GM19351 (cell line): Measurements from ENCODE around the gene PEA15.

Experiments
- ATAC-seq: cut with Tn5 transposase; IDR thresholded peaks from one replicate; pipeline ENCODE4 v1.9.1; 2021; ENCODE audit warnings: mild to moderate bottlenecking, moderate library complexity; ENCODE audit not compliant: unreplicated experiment

PEA15 gene, protein sequence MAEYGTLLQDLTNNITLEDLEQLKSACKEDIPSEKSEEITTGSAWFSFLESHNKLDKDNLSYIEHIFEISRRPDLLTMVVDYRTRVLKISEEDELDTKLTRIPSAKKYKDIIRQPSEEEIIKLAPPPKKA

DNA sequence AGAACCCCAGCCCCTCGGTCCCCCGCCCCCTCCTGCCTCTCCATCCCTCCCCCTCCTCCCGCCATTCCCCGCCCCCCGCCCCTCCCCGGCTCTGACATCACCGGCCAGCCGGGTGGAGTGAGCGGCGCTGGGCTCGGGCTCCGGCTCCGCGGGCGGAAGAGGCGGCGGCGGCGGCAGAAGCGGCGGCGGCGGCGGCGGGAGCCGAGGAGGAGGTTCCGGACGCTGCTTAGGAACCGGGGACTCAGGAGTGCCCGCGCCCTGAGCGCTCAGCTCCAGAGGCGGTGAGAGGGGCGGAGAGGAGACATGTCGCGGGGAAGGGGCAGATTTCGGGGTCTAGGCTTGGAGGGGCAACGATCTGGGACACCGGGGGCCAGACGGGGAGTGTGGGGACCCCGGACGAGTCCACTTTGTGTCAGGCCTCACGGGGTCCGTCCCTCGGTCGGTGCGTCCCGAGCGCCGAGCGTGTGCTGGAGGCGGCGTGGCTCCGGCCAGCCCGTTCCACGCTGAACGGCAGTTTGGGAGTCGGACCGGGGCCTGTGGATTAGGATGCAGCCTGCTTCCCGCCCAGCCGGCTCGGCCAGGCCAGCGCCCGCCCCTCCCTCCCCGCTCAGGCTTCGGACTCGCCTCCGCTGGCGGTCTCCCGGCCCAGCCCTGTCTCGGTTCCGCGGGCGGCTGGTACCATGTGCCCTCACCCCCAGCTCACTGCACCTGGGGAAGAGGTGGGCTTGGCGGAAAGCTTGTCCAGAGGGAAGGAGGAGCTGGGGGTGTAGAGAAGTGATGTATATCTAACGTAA, at the start of gene PEA15:
Gene PEA15, plus strand, starts transcription at position 143 of the 794 bp plus-strand sequence. CDS start 6,161 bp downstream, outside the sequence.
- peak; percentile 46 for ATAC-seq

- ATAC-seq = no peak
Measured at GRCh38 chr1:160156361-160156760, 48.8 kb upstream of the PEA15 start.

DNA sequence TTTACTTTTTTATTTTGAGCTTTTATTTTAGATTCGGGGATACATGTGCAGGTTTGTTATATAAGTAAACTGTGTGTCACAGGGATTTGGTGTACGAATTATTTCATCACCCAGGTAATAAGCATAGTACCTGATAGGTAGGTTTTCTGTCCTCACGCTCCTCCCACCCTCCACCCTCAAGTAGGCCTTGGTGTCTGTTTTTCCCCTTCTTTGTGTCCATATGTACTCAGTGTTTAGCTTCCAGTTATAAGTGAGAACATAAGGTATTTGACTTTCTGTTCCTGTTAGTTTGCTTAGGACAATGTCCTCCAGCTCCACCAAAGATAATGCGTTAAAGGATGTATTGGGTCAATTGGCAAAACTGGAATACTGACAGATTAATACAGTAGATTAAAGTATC, 48.0 kb upstream of the PEA15 start:
- no peak for ATAC-seq

DNA sequence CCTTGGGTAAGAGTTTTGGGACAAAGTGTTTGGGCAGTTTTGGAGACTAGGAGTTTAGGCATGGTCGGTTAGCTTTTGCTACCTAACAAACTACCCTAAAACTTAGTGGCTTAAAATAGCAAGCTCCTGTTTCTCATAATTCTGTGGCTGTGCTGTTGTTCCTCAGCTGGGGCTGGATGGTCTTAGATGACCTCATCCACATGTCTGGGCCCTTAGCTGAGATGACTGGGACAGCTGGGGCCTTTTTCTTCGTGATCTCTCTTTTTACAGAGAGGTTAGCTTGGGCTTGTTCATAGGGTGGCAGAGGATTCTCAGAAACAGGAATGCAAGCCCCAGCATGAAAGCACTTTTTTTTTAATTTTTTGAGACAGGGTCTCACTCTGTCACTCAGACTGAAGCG, 47.2 kb upstream of the PEA15 start:
- no peak for ATAC-seq

DNA sequence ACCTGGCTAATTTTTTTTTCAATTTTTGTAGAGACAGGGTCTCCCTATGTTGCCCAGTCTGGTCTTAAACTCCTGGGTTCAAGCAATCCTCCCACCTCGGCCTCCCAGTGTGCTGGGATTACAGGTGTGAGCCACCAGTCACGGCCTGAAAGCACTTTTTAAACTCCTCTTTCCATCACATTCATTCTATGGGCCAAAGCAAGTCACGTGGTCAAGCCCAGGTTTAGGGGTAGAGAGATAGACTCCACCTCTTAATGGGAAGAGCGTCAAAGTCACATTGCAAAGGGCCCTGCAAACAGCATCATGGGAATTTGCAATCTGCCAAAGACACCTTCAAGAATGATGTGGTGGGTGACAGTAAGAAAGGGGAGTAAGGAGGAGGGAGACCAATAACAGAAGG, 46.6 kb upstream of the PEA15 start:
- no peak for ATAC-seq

DNA sequence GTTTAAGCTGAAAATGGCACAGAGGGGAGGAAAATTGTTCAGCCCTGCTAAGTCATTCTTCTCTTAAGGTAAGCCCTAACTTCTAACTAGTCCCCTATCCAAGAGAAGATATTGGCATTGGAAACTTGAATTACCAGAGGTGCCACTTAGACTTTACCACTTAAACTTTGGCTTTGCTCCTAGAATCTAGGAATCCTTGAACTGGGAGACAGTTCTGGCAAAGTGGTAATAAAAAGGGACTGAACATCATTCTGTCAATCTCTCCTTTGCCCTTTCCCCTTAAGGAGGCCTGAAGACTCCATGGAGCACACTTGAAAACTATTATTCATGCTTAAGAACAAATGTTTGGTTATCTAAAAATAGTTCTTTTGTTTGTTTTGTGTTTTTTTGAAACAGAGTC, 45.3 kb upstream of the PEA15 start:
- ATAC-seq = no peak

- ATAC-seq = peak; percentile 62
Measured at GRCh38 chr1:160161965-160162705, 43.0 kb upstream of the PEA15 start.

GRCh38 chr1:160162931-160163330, 42.3 kb upstream of the PEA15 start:
- no peak for ATAC-seq

DNA sequence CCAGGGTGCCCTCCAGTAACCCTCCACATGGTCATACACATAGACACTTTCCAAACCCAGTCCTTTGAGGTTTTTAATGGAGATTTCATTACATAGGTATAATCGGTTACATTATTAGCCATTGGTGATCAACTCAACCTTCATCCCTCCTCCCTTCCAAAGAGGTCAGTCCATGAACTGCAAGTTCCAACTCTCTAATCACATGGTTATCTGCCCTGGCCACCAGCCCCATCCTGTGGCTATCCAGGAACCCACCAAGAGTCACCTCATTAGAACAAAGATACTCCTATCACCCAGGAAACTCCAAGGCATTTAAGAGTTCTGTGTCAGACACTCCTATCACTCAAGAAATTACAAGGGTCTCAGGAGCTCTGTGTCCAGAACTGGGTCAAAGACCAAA, 41.6 kb upstream of the PEA15 start:
- ATAC-seq = no peak

GRCh38 chr1:160164121-160164520, 41.1 kb upstream of the PEA15 start:
- no peak for ATAC-seq

DNA sequence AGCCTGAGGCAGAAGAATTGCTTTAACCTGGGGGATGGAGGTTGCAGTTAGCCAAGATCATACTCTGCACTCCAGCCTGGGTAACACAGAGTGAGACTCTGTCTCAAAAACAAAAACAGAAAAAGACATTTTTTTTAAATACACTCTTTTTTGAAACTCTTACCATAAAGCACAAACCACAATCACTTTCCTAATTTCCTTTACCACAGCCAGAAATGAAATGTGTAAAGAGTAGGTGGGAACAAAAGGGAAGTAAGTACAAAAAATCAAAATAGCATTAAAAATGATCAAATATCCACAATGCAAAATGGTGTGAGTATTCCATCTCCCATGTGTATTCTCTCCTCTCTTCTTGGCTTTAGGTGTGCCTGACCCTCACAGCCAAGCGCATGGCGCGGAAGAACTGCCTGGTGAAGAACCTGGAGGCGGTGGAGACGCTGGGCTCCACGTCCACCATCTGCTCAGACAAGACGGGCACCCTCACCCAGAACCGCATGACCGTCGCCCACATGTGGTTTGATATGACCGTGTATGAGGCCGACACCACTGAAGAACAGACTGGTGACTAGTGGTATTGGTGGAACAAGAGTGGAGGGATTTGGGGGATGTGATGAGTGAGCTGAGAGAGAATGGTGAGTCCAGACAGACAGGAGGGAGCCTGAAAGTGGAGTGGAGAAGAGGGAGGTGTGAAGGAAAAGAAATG, 38.9 kb upstream of the PEA15 start:
- no peak for ATAC-seq

- ATAC-seq = no peak
Measured at GRCh38 chr1:160167056-160167455, 38.1 kb upstream of the PEA15 start.

GRCh38 chr1:160167580-160167979, 37.6 kb upstream of the PEA15 start:
- ATAC-seq = no peak

DNA sequence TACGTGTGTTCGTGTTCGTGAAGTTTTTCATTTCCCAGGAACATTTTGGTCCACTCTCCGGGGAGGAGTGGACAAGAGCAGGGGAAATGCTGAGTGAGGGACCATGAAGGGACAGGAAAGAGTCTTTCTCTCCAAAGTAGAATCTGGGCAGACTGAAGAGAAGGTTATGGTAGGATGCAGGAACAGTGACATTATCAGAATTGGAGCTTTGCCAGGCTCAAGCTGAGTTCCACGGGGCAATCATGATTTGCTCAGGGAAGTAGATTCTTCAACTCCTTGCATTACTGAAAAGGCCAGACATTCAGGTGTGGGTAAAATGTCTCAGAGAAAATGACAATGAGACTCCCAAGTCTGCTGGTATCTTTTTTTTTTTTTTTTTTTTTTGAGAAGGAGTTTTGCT, 37.2 kb upstream of the PEA15 start:
- no peak for ATAC-seq

DNA sequence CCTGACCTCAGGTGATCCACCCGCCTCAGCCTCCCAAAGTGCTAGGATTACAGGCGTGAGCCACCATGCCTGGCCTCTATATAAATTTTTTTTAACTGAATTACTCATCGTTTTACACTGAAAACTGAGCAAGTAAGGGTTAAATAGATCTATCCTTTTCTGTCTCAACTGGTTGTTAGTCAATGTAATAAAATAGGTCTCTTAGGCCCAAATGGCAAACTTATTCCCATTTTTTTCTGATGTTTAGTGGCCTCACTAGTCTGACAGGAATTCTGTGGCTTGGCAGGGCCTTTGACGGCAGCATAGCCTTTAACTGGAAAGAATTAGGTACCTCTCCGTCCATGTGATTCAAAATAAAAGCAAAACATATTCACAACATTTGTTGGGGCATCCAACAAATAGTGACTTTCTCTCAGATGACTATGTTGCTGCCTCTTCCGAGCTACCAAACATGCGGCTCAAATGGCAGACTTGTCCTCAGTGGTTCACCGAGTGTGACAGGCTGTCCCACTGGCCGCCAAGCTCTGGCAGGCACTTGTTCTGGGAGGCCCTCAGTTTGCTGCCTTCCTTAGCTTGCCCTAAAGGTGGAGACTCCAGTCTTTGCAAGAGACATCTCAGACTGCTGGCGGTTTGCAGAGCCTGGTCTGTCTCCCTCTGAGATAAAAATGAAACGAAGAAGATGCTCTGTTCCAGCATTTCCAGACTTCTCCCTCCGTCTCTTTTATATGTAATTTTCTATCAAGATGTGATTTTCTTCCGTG, 36.4 kb upstream of the PEA15 start:
- no peak for ATAC-seq

GRCh38 chr1:160169553-160170399, 35.4 kb upstream of the PEA15 start:
- peak; percentile 54 for ATAC-seq

- no peak for ATAC-seq
Measured at GRCh38 chr1:160171354-160171753, 33.8 kb upstream of the PEA15 start.

DNA sequence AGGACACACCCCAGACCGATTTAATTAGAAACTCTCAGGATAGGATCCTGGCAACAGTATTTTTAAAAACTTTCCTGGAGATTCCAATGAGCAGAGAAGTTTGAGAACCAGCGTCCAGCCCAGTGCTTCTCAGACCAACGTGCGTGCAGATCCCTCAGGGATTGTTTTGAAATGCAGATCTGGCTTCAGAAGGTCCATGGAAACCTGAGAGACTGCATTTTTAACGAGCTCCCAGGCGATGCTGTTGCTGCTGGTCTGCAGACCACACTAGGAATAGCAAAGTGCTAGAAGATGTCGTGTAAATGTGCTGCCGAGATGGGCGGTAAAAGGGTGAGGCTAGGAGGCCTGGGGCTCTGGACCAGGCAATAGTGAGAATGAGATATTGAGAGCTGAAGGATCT, 33.2 kb upstream of the PEA15 start:
- no peak for ATAC-seq

DNA sequence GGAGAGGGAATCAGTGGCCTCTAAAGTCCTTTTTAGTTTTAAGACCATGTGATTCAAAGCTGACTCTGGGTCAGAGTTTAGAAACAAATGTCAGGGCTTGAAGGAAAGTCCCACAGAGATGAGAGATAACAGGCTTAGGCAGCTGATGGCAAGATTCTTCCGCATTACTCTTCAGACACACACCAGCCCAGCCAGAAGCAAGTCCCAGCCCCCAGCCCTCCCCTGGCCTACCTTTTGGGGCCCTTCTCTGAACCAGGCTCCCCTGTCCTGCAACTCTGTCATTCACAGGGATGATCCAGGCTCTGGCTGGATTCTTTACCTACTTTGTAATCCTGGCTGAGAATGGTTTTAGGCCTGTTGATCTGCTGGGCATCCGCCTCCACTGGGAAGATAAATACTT, 28.0 kb upstream of the PEA15 start:
- no peak for ATAC-seq

- no peak for ATAC-seq
Measured at GRCh38 chr1:160177667-160178066, 27.5 kb upstream of the PEA15 start.
